Vagina (tissue), 2 donors: ENCODE data around the gene PRM3.

ENCODE experiments used
- POLR2A ChIP-seq, 2 donors: fragments of 450-650 bp; IDR thresholded peaks; one replicate each; pipeline ENCODE4 v1.6.1; 2017; ENCODE audit warnings: antibody characterized with exemption in 2 of 2, mild to moderate bottlenecking in 2 of 2, moderate library complexity in 2 of 2
- POLR2AphosphoS5 ChIP-seq, 2 donors: sonication (generic); formaldehyde crosslinking; IDR thresholded peaks; one replicate each; pipeline ENCODE4 v1.9.0; 2017; ENCODE audit warnings: antibody characterized with exemption in 2 of 2, mild to moderate bottlenecking in 2 of 2, low read depth in 1 of 2; ENCODE audit not compliant: insufficient read depth in 1 of 2
- TF ChIP-seq, protein P1 (sequence below), 3 experiments: fragments of 450-650 bp in 2 of 3; fragments of 200-600 bp in 1 of 3; sonication (generic) in 1 of 3; IDR thresholded peaks; one replicate each; pipeline ENCODE4 v1.5.1; 2017 to 2019; ENCODE audit warnings: antibody characterized with exemption in 3 of 3, mild to moderate bottlenecking in 2 of 3, moderate library complexity in 2 of 3

DNA sequence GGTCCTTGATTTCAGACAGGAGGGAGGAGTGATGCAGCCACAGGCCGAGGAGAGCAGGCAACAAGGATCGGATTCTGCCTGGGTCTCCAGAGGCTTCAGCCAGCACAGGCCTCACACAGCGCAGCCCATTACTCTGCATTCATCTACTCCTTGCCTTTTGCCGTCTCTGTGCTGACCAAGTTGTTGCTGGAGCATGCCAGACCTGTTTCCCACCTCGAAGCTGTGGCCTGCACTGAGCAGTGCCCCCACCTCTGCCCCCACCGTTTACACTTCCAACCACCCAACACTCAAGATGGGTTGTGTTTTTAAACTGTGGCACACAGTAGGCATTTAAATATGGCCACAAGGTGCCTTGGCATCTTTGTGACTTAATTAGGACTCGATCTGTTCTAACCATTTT lies 1.5 kb upstream of the PRM3 start:
- TF ChIP-seq, protein P1, sequence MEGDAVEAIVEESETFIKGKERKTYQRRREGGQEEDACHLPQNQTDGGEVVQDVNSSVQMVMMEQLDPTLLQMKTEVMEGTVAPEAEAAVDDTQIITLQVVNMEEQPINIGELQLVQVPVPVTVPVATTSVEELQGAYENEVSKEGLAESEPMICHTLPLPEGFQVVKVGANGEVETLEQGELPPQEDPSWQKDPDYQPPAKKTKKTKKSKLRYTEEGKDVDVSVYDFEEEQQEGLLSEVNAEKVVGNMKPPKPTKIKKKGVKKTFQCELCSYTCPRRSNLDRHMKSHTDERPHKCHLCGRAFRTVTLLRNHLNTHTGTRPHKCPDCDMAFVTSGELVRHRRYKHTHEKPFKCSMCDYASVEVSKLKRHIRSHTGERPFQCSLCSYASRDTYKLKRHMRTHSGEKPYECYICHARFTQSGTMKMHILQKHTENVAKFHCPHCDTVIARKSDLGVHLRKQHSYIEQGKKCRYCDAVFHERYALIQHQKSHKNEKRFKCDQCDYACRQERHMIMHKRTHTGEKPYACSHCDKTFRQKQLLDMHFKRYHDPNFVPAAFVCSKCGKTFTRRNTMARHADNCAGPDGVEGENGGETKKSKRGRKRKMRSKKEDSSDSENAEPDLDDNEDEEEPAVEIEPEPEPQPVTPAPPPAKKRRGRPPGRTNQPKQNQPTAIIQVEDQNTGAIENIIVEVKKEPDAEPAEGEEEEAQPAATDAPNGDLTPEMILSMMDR (IDR thresholded peaks at IDR 0.05): no peak
- no peak for TF ChIP-seq POLR2A (IDR thresholded peaks at IDR 0.05)
- no peak for TF ChIP-seq POLR2AphosphoS5 (IDR thresholded peaks at IDR 0.05; ENCODE audit: insufficient read depth in 1 of 2, low read depth in 1 of 2)
